ENCODE measurements around the gene LRSAM1.

DNA sequence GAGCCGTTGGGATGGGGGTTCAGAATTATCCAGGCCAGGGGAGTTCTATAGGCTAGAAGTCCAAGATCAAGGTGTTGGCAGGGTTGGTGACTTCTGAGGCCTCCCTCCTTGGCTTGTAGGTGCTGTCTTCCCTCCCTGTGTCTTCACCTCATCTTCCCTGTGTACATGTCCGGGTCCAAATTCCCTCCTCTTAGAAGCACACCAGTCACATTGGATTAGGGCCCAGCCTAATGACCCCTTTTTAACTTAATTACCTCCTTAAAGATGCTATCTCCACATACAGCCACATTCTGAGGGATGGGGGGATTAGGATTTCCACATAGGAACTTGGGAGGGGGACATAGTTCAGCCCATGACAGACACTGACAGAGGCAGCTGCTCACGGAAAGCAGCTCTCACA, 12.1 kb downstream of the LRSAM1 start:
- no peak for TF ChIP-seq CTCF (conservative IDR thresholded peaks at IDR 0.05; ENCODE audit: low read length)
- TF ChIP-seq EZH2phosphoT487 (IDR thresholded peaks at IDR 0.05; ENCODE audit: borderline replicate concordance, low read depth, low read length): no peak
